ENCODE results near the gene MBLAC1.

MBLAC1 gene

DNA sequence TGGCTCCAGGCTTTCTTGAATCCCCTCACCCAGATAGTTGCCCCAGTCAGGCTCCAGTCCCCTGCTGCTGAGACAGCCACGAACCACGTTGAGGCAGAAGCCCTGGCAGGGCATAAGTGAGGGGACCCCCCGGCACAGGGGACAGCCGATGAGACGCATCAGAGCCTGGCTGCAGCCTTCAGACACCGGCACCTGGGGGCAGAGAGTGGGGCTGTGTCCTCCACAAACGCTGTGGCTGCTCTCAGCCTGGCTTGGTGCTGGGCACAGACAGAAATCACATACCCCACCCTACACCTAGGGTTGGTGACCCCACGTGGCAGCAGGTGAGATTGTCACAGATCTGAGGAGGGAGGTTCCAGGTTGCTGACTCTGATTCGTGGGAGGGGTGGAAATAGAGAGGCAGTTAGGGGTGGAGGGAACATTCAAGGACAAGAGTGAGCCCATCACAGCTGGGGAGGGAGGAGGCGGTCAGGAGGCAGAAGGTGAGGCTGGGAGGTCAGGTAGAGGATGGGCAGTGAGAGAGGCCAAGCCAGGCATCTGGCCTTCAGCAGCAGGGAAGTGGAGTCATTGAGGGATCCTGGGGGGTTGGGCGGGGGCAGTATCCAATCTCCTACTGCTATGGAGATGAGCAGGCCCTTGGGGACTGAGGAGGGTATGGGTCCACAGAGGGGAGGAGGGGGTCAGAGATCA is 47.2 kb downstream of the MBLAC1 start:
- Histone ChIP-seq H3K4ac (ENCODE audit: low read depth in 1 of 2, low read length in 2 of 2) (no peak overlapping the region), H3K9me3 (ENCODE audit: control insufficient read depth, low read length) (no peaks in the 10 kb centered on the region), H3K79me1 (replicated peaks; ENCODE audit: low read length, poor library complexity, severe bottlenecking) (peaks cover 4% of the 10 kb centered on the region), H2BK12ac (ENCODE audit: low read length in 2 of 2) (no peak overlapping the region), H2AFZ (ENCODE audit: low read depth, low read length) (no peak overlapping the region), H3K4me1 (ENCODE audit: control insufficient read depth, insufficient read depth, low read depth, low read length) (peaks cover 17% of the 10 kb centered on the region), H3K27me3 (ENCODE audit: control insufficient read depth in 1 of 2, insufficient read depth in 1 of 2, low read length in 2 of 2) (peaks cover 14 to 28% of the 10 kb centered on the region in 2 experiments), H3K18ac (ENCODE audit: low read depth in 1 of 2, low read length in 2 of 2) (no peak overlapping the region), H2AK5ac (ENCODE audit: low read length, severe bottlenecking) (no peak overlapping the region), H3K9ac (ENCODE audit: low read length) (no peak overlapping the region), H4K91ac (ENCODE audit: low read length) (no peak overlapping the region), H3K14ac (ENCODE audit: low read length in 2 of 2) (no peak overlapping the region), H3K27ac (ENCODE audit: low read length, poor library complexity, severe bottlenecking) (no peak overlapping the region), H3K36me3 (ENCODE audit: control insufficient read depth in 1 of 2, insufficient read depth in 2 of 2, low read depth in 1 of 2, low read length in 2 of 2) (peaks cover 0 to 16% of the 10 kb centered on the region in 2 experiments), H2BK15ac (ENCODE audit: low read depth, poor library complexity, severe bottlenecking) (no peak overlapping the region), H3K4me2 (ENCODE audit: low read length, poor library complexity, severe bottlenecking) (no peak overlapping the region), H3K4me3 (ENCODE audit: insufficient read depth in 1 of 2, low read depth in 1 of 2, low read length in 2 of 2) (no peak overlapping the region), H3K23ac (ENCODE audit: low read length in 2 of 2) (no peak overlapping the region), H2BK5ac (ENCODE audit: low read depth, low read length, poor library complexity, severe bottlenecking) (no peak overlapping the region), H2BK120ac (ENCODE audit: low read depth, low read length) (no peak overlapping the region), H4K8ac (ENCODE audit: low read length) (no peak overlapping the region)
- no peak for DNase-seq
- 95% methylated on average over 10 of the region's 11 CpGs for WGBS

GRCh38 chr7:100174582-100174981 is 47.8 kb downstream of the MBLAC1 start:
- Histone ChIP-seq H2BK15ac (ENCODE audit: low read depth, poor library complexity, severe bottlenecking) (no peak overlapping the region), H3K9ac (ENCODE audit: low read length) (no peak overlapping the region), H2AFZ (ENCODE audit: low read depth, low read length) (no peak overlapping the region), H3K79me1 (replicated peaks; ENCODE audit: low read length, poor library complexity, severe bottlenecking) (peaks cover 4% of the 10 kb centered on the region), H3K4me3 (ENCODE audit: insufficient read depth in 1 of 2, low read depth in 1 of 2, low read length in 2 of 2) (no peak overlapping the region), H3K27me3 (ENCODE audit: control insufficient read depth in 1 of 2, insufficient read depth in 1 of 2, low read length in 2 of 2) (peaks cover 19 to 28% of the 10 kb centered on the region in 2 experiments), H2BK12ac (ENCODE audit: low read length in 2 of 2) (no peak overlapping the region), H4K8ac (ENCODE audit: low read length) (no peak overlapping the region), H3K4ac (ENCODE audit: low read depth in 1 of 2, low read length in 2 of 2) (no peak overlapping the region), H3K14ac (ENCODE audit: low read length in 2 of 2) (no peak overlapping the region), H2BK5ac (ENCODE audit: low read depth, low read length, poor library complexity, severe bottlenecking) (no peak overlapping the region), H2AK5ac (ENCODE audit: low read length, severe bottlenecking) (no peak overlapping the region), H3K4me2 (ENCODE audit: low read length, poor library complexity, severe bottlenecking) (no peak overlapping the region), H3K4me1 (ENCODE audit: control insufficient read depth, insufficient read depth, low read depth, low read length) (peaks cover 17% of the 10 kb centered on the region), H3K18ac (ENCODE audit: low read depth in 1 of 2, low read length in 2 of 2) (no peak overlapping the region), H3K27ac (ENCODE audit: low read length, poor library complexity, severe bottlenecking) (no peak overlapping the region), H3K9me3 (ENCODE audit: control insufficient read depth, low read length) (no peaks in the 10 kb centered on the region), H3K23ac (ENCODE audit: low read length in 2 of 2) (no peak overlapping the region), H4K91ac (ENCODE audit: low read length) (no peak overlapping the region), H2BK120ac (ENCODE audit: low read depth, low read length) (no peak overlapping the region), H3K36me3 (ENCODE audit: control insufficient read depth in 1 of 2, insufficient read depth in 2 of 2, low read depth in 1 of 2, low read length in 2 of 2) (peaks cover 0 to 16% of the 10 kb centered on the region in 2 experiments)
- 96% methylated on average over 5 of the region's 5 CpGs for WGBS
- no peak for DNase-seq

- WGBS = 97% methylated on average over 12 of the region's 14 CpGs
- H3K27ac ChIP-seq (ENCODE audit: low read length, poor library complexity, severe bottlenecking) = no peak overlapping the region
- peaks cover 17% of the 10 kb centered on the region for H3K4me1 ChIP-seq (ENCODE audit: control insufficient read depth, insufficient read depth, low read depth, low read length)
- no peak overlapping the region for H4K8ac ChIP-seq (ENCODE audit: low read length)
- H3K79me1 ChIP-seq (replicated peaks; ENCODE audit: low read length, poor library complexity, severe bottlenecking) = peaks cover 4% of the 10 kb centered on the region
- no peak overlapping the region for H3K14ac ChIP-seq (ENCODE audit: low read length in 2 of 2)
- no peak overlapping the region for H3K23ac ChIP-seq (ENCODE audit: low read length in 2 of 2)
- peaks cover 0 to 16% of the 10 kb centered on the region in 2 experiments for H3K36me3 ChIP-seq (ENCODE audit: control insufficient read depth in 1 of 2, insufficient read depth in 2 of 2, low read depth in 1 of 2, low read length in 2 of 2)
- no peak overlapping the region for H3K4ac ChIP-seq (ENCODE audit: low read depth in 1 of 2, low read length in 2 of 2)
- H3K4me3 ChIP-seq (ENCODE audit: insufficient read depth in 1 of 2, low read depth in 1 of 2, low read length in 2 of 2) = no peak overlapping the region
- H3K18ac ChIP-seq (ENCODE audit: low read depth in 1 of 2, low read length in 2 of 2) = no peak overlapping the region
- no peaks in the 10 kb centered on the region for H3K9me3 ChIP-seq (ENCODE audit: control insufficient read depth, low read length)
- H2BK120ac ChIP-seq (ENCODE audit: low read depth, low read length) = no peak overlapping the region
- no peak overlapping the region for H4K91ac ChIP-seq (ENCODE audit: low read length)
- H2BK15ac ChIP-seq (ENCODE audit: low read depth, poor library complexity, severe bottlenecking) = no peak overlapping the region
- no peak overlapping the region for H3K9ac ChIP-seq (ENCODE audit: low read length)
- H2AFZ ChIP-seq (ENCODE audit: low read depth, low read length) = no peak overlapping the region
- DNase-seq = no peak
- no peak overlapping the region for H2BK5ac ChIP-seq (ENCODE audit: low read depth, low read length, poor library complexity, severe bottlenecking)
- no peak overlapping the region for H2AK5ac ChIP-seq (ENCODE audit: low read length, severe bottlenecking)
- H2BK12ac ChIP-seq (ENCODE audit: low read length in 2 of 2) = no peak overlapping the region
- H3K4me2 ChIP-seq (ENCODE audit: low read length, poor library complexity, severe bottlenecking) = no peak overlapping the region
- peaks cover 20 to 28% of the 10 kb centered on the region in 2 experiments for H3K27me3 ChIP-seq (ENCODE audit: control insufficient read depth in 1 of 2, insufficient read depth in 1 of 2, low read length in 2 of 2)
These were observed 48.6 kb downstream of the MBLAC1 start for GRCh38 chr7:100175296-100175935.

Data from mesenchymal stem cell (in vitro differentiated cells and primary cell).